KBM-7 (cell line): ENCODE data around the gene GK.
A peak's percentile ranks its signal among the peaks of the same experiment; 100 is the strongest.
"Not testable (repeated sequence)": the region's sequence is repeated elsewhere in the genome, so short reads cannot be mapped to it uniquely, and the experiment has no call there.

Experiments used
- DNase-seq: peaks from one replicate; pipeline ENCODE4 v3.0.0-alpha.2; 2015
- in situ Hi-C: fragments of 300-500 bp; cut with MboI; formaldehyde crosslinking; loops from 2 replicates; pipeline ENCODE4 v1.14.3; 2020; ENCODE audit warnings: low sequenced_read_pairs, low pct_unique_long_range_greater_than_20kb, mixed read lengths

The GK gene

GRCh38 chrX:30688641-30689040 is 35.4 kb downstream of the GK start:
- DNase-seq = no peak
- in situ Hi-C loops = no loop called here

GRCh38 chrX:30689116-30689515 is 35.9 kb downstream of the GK start:
- in situ Hi-C loops = no loop called here
- no peak for DNase-seq

- no peak for DNase-seq
- in situ Hi-C loops = no loop called here
Observed at GRCh38 chrX:30690330-30690729, 37.1 kb downstream of the GK start.

GRCh38 chrX:30693999-30694650 is 40.9 kb downstream of the GK start:
- no peak for DNase-seq
- in situ Hi-C loops = no loop called here

- in situ Hi-C loops = loop anchor here (10.0 kb wide), 1 partner anchor 68 kb away; no protein-coding TSS in a partner anchor
- no peak for DNase-seq
Observed at GRCh38 chrX:30702736-30703135, 49.5 kb downstream of the GK start.

GRCh38 chrX:30706216-30706775 is 53.1 kb downstream of the GK start:
- DNase-seq = no peak
- in situ Hi-C loops = loop anchor here (10.0 kb wide), 1 partner anchor 71 kb away; no protein-coding TSS in a partner anchor

- DNase-seq = no peak
- in situ Hi-C loops = no loop called here
Observed at GRCh38 chrX:30712214-30712613, 59.0 kb downstream of the GK start.

GRCh38 chrX:30713061-30713525 is 59.9 kb downstream of the GK start:
- DNase-seq = peak; percentile 75
- in situ Hi-C loops = no loop called here

- DNase-seq = no peak
- in situ Hi-C loops = no loop called here
Observed at GRCh38 chrX:30714138-30714537, 60.9 kb downstream of the GK start.

GRCh38 chrX:30715976-30716375 is 62.8 kb downstream of the GK start:
- in situ Hi-C loops = no loop called here
- DNase-seq = no peak

GRCh38 chrX:30733852-30734660 is 80.8 kb downstream of the GK start:
- in situ Hi-C loops = no loop called here
- DNase-seq = no peak

GRCh38 chrX:30734782-30735181 is 81.6 kb downstream of the GK start:
- in situ Hi-C loops = no loop called here
- no peak for DNase-seq

- in situ Hi-C loops = no loop called here
- DNase-seq = peak; percentile 88
Observed at GRCh38 chrX:30735839-30736238, 82.6 kb downstream of the GK start.

GRCh38 chrX:30741545-30741944 is 88.3 kb downstream of the GK start:
- in situ Hi-C loops = no loop called here
- no peak for DNase-seq

- no peak for DNase-seq
- in situ Hi-C loops = no loop called here
Observed at GRCh38 chrX:30748342-30748960, 95.2 kb downstream of the GK start.

GRCh38 chrX:30751497-30751896 is 98.3 kb downstream of the GK start:
- no peak for DNase-seq
- in situ Hi-C loops = no loop called here

GRCh38 chrX:30762755-30763154 is 109.5 kb downstream of the GK start:
- in situ Hi-C loops = loop anchor here (10.0 kb wide), 1 partner anchor 62 kb away; no protein-coding TSS in a partner anchor

GRCh38 chrX:30773764-30774163 is 120.5 kb downstream of the GK start:
- in situ Hi-C loops, DNase-seq: not testable (repeated sequence)

More at GRCh38 chrX:30762755-30763154, 109.5 kb downstream of the GK start:
- DNase-seq = no peak

- DNase-seq = no peak
- in situ Hi-C loops = no loop called here
Observed at GRCh38 chrX:30777575-30777974, 124.4 kb downstream of the GK start.
